ENCODE results near the gene TLCD1.

TLCD1 gene

DNA sequence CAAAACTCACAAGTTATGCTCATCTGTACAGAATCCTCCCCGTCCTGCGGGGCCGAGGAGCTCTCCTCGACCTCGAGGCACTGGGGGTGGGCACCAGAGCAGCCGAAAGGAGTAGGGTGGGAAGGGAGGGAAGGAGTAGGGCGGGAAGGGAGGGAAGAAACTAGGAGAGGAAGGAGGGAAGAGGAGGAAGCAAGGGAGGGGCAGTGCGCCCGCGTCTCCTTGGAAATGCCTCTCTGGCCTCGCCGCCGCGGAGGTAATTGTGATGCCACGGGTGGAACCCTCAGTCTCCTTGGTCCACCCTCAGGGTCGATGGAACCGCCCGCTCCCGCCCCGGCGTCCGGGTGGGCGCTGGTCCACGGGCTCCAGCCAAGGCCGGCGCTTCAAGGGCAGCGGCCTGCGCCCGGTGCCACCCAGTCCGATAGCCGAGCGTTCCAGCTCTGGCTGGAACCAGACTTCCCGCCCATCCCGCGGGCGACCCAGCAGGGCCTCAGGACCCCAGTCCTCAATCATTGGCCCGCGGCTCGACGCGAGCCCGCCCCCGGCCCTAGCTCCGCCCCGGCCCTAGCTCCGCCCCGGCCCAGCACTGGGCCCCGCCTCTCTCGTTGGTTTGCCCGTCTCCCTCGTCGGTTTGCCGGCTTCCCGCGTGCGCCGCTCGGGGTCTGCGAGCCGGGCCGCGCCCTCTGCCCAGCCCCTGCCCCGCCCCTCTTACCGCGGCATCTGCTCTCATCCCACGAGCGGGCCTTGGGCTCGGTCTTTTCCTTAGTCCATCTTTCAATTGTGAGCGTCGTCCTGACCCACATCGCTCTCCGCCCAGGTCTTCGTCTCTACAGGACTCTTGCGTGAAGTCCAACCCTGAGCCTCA lies 14.9 kb downstream of the TLCD1 start (continued):
- no peak for TF ChIP-seq ZNF777 (tag by site-specific recombination; IDR thresholded peaks at IDR 0.05; ENCODE audit: borderline replicate concordance)
- peak; percentile 44; the same call in 1 of the 2 replicates for TF ChIP-seq ZNF394 (tag by site-specific recombination; IDR thresholded peaks at IDR 0.05; ENCODE audit: borderline replicate concordance)
- TF ChIP-seq, protein P1, sequence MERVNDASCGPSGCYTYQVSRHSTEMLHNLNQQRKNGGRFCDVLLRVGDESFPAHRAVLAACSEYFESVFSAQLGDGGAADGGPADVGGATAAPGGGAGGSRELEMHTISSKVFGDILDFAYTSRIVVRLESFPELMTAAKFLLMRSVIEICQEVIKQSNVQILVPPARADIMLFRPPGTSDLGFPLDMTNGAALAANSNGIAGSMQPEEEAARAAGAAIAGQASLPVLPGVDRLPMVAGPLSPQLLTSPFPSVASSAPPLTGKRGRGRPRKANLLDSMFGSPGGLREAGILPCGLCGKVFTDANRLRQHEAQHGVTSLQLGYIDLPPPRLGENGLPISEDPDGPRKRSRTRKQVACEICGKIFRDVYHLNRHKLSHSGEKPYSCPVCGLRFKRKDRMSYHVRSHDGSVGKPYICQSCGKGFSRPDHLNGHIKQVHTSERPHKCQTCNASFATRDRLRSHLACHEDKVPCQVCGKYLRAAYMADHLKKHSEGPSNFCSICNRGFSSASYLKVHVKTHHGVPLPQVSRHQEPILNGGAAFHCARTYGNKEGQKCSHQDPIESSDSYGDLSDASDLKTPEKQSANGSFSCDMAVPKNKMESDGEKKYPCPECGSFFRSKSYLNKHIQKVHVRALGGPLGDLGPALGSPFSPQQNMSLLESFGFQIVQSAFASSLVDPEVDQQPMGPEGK (tag by site-specific recombination; IDR thresholded peaks at IDR 0.05): peak; percentile 67
- no peak for TF ChIP-seq ZNF544 (tag by site-specific recombination; IDR thresholded peaks at IDR 0.05)
- no peak for TF ChIP-seq ZNF654 (tag by site-specific recombination; IDR thresholded peaks at IDR 0.05; ENCODE audit: low read depth)
- TF ChIP-seq ZBTB8A (tag by site-specific recombination; IDR thresholded peaks at IDR 0.05): peak; percentile 98
- no peak for TF ChIP-seq ZNF221 (tag by site-specific recombination; IDR thresholded peaks at IDR 0.05; ENCODE audit: borderline replicate concordance)
- TF ChIP-seq ZNF488 (tag by site-specific recombination; IDR thresholded peaks at IDR 0.05): no peak
- TF ChIP-seq, protein P2, sequence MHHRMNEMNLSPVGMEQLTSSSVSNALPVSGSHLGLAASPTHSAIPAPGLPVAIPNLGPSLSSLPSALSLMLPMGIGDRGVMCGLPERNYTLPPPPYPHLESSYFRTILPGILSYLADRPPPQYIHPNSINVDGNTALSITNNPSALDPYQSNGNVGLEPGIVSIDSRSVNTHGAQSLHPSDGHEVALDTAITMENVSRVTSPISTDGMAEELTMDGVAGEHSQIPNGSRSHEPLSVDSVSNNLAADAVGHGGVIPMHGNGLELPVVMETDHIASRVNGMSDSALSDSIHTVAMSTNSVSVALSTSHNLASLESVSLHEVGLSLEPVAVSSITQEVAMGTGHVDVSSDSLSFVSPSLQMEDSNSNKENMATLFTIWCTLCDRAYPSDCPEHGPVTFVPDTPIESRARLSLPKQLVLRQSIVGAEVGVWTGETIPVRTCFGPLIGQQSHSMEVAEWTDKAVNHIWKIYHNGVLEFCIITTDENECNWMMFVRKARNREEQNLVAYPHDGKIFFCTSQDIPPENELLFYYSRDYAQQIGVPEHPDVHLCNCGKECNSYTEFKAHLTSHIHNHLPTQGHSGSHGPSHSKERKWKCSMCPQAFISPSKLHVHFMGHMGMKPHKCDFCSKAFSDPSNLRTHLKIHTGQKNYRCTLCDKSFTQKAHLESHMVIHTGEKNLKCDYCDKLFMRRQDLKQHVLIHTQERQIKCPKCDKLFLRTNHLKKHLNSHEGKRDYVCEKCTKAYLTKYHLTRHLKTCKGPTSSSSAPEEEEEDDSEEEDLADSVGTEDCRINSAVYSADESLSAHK (tag by site-specific recombination; IDR thresholded peaks at IDR 0.05): peak; percentile 38; the same call in 1 of the 2 replicates
- no peak for TF ChIP-seq ZNF837 (tag by site-specific recombination; IDR thresholded peaks at IDR 0.05)
- no peak for TF ChIP-seq TCF7L2 (IDR thresholded peaks at IDR 0.05; ENCODE audit: borderline replicate concordance, low read depth, low read length)
- no peak for TF ChIP-seq PRDM1 (tag by site-specific recombination; IDR thresholded peaks at IDR 0.05)
- peak; percentile 91 for TF ChIP-seq ZNF335 (tag by site-specific recombination; conservative IDR thresholded peaks at IDR 0.05)
- no peak; the same call in 1 of the 2 replicates for TF ChIP-seq ZNF677 (tag by site-specific recombination; IDR thresholded peaks at IDR 0.05)
- peak; percentile 55 for TF ChIP-seq ZFP69B (tag by site-specific recombination; IDR thresholded peaks at IDR 0.05)
- TF ChIP-seq ZNF449 (tag by site-specific recombination; IDR thresholded peaks at IDR 0.05): no peak
- no peak for TF ChIP-seq ZNF549 (tag by site-specific recombination; IDR thresholded peaks at IDR 0.05)
- TF ChIP-seq ZNF843 (tag by site-specific recombination; IDR thresholded peaks at IDR 0.05): 0 out of 2 replicates have a peak, but pooled peaks have one; percentile 40
- no peak for TF ChIP-seq ZNF792 (tag by site-specific recombination; IDR thresholded peaks at IDR 0.05)
- 0 out of 2 replicates have a peak, but pooled peaks have one; percentile 14 for TF ChIP-seq ZNF184 (tag by site-specific recombination; IDR thresholded peaks at IDR 0.05)
- peak; percentile 56; the same call in 1 of the 2 replicates for TF ChIP-seq ZNF324 (tag by site-specific recombination; IDR thresholded peaks at IDR 0.05)
- TF ChIP-seq, protein P3, sequence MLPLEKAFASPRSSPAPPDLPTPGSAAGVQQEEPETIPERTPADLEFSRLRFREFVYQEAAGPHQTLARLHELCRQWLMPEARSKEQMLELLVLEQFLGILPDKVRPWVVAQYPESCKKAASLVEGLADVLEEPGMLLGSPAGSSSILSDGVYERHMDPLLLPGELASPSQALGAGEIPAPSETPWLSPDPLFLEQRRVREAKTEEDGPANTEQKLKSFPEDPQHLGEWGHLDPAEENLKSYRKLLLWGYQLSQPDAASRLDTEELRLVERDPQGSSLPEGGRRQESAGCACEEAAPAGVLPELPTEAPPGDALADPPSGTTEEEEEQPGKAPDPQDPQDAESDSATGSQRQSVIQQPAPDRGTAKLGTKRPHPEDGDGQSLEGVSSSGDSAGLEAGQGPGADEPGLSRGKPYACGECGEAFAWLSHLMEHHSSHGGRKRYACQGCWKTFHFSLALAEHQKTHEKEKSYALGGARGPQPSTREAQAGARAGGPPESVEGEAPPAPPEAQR (tag by site-specific recombination; IDR thresholded peaks at IDR 0.05): no peak
- no peak for TF ChIP-seq ZNF776 (tag by site-specific recombination; IDR thresholded peaks at IDR 0.05; ENCODE audit: borderline replicate concordance)
- no peak for TF ChIP-seq ZNF157 (tag by site-specific recombination; IDR thresholded peaks at IDR 0.05)
- TF ChIP-seq HOXD13 (CRISPR knock-in tag; IDR thresholded peaks at IDR 0.05; ENCODE audit: borderline replicate concordance): no peak
- 0 out of 2 replicates have a peak, but pooled peaks have one; percentile 35 for TF ChIP-seq YY1 (tag by site-specific recombination; IDR thresholded peaks at IDR 0.05)
- no peak for TF ChIP-seq ZNF148 (tag by site-specific recombination; IDR thresholded peaks at IDR 0.05; ENCODE audit: borderline replicate concordance)
- peak; percentile 31; the same call in 1 of the 2 replicates for TF ChIP-seq MZF1 (tag by site-specific recombination; IDR thresholded peaks at IDR 0.05; ENCODE audit: borderline replicate concordance)
